IMR-90 (cell line): ENCODE results near the gene FYCO1. TPM values are rescaled to one million over a fixed set of nuclear protein-coding genes. Genes with fewer than 3 reads are reported as not detected.

ENCODE experiments used
- ATAC-seq: fragments of 200-7000 bp; cut with Tn5 transposase; 2 replicates; pipeline ENCODE4 v1.9.1; 2020; ENCODE audit warnings: low read depth, mild to moderate bottlenecking, moderate library complexity
- BruUV-seq: library from RNA; stranded (reverse); fragments of 400-500 nt; replicated peaks from 2 replicates; lab custom pipeline; 2021; lab: Mats Ljungman, UMichigan
- CTCF ChIA-PET: fragments of 300-600 bp; formaldehyde crosslinking; extraction: SDS; loops from one replicate; lab custom pipeline; 2021; ENCODE audit warnings: antibody characterized with exemption; lab: Yijun Ruan, JAX
- POLR2A ChIA-PET: fragments of 300-600 bp; sonication (Branson Sonifier 250); formaldehyde crosslinking; loops from one replicate; lab custom pipeline; 2022; ENCODE audit warnings: antibody characterized with exemption; ENCODE audit not compliant: unreplicated experiment; lab: Charles Lee
- DNase-seq: peaks from one replicate; pipeline ENCODE4 v3.0.0; 2013
- H2AFZ ChIP-seq: replicated peaks from 2 replicates; pipeline ENCODE3; 2013; ENCODE audit warnings: low read length, mild to moderate bottlenecking; ENCODE audit not compliant: poor library complexity
- H2AK5ac ChIP-seq: 2 replicates; pipeline ENCODE4 v1.6.1; 2013; ENCODE audit warnings: low read depth, low read length, inconsistent platforms
- H2AK9ac ChIP-seq: replicated peaks from 2 replicates; pipeline ENCODE3; 2013; ENCODE audit warnings: mild to moderate bottlenecking, low read depth, low read length, moderate library complexity; ENCODE audit not compliant: poor library complexity
- H2BK120ac ChIP-seq: 2 replicates; pipeline ENCODE4 v1.6.1; 2013; ENCODE audit warnings: low read depth, low read length, inconsistent platforms
- H2BK15ac ChIP-seq: 3 replicates; pipeline ENCODE4 v1.6.1; 2013; ENCODE audit warnings: low read depth, low read length, inconsistent platforms
- H2BK20ac ChIP-seq: 2 replicates; pipeline ENCODE4 v1.6.1; 2013; ENCODE audit warnings: low read depth, mild to moderate bottlenecking, inconsistent platforms, low read length, moderate library complexity
- H2BK5ac ChIP-seq: 2 replicates; pipeline ENCODE4 v1.6.1; 2013; ENCODE audit warnings: mild to moderate bottlenecking, low read depth, low read length, inconsistent platforms; ENCODE audit not compliant: poor library complexity, severe bottlenecking
- H3K14ac ChIP-seq: replicated peaks from 2 replicates; pipeline ENCODE4 v1.6.1; 2013; ENCODE audit warnings: low read depth, low read length, inconsistent platforms
- H3K18ac ChIP-seq: 2 replicates; pipeline ENCODE4 v1.6.1; 2013; ENCODE audit warnings: low read depth, low read length, control low read depth
- H3K23ac ChIP-seq: 2 replicates; pipeline ENCODE4 v1.6.1; 2013; ENCODE audit warnings: low read depth, low read length, inconsistent platforms
- H3K27ac ChIP-seq: 2 replicates; pipeline ENCODE4 v1.5.1; 2013; ENCODE audit warnings: mild to moderate bottlenecking, control low read depth, low read length; ENCODE audit not compliant: insufficient read depth
- H3K27me3 ChIP-seq: 2 replicates; pipeline ENCODE4 v1.6.1; 2013; ENCODE audit warnings: low read length; ENCODE audit not compliant: control insufficient read depth, insufficient read depth
- H3K36me3 ChIP-seq: 2 replicates; pipeline ENCODE4 v1.6.1; 2013; ENCODE audit warnings: low read length, mixed read lengths; ENCODE audit not compliant: control insufficient read depth, insufficient read depth
- H3K4ac ChIP-seq: 2 replicates; pipeline ENCODE4 v1.6.1; 2013; ENCODE audit warnings: low read depth, low read length, inconsistent platforms
- H3K4me1 ChIP-seq: 2 replicates; pipeline ENCODE4 v1.6.1; 2013; ENCODE audit warnings: low read length, mixed read lengths; ENCODE audit not compliant: control insufficient read depth, insufficient read depth
- H3K4me2 ChIP-seq: 2 replicates; pipeline ENCODE4 v1.6.1; 2013; ENCODE audit warnings: low read depth, mild to moderate bottlenecking, control low read depth, low read length, moderate library complexity
- H3K4me3 ChIP-seq: 2 replicates; pipeline ENCODE4 v1.5.1; 2013; ENCODE audit warnings: low read depth, mild to moderate bottlenecking, control low read depth, low read length, moderate library complexity; ENCODE audit not compliant: insufficient read depth
- H3K56ac ChIP-seq: 2 replicates; pipeline ENCODE4 v1.6.1; 2013; ENCODE audit warnings: low read length, inconsistent platforms; ENCODE audit not compliant: insufficient read depth; ENCODE audit errors: extremely low read depth
- H3K79me1 ChIP-seq, 2 experiments: 2 replicates each; pipeline ENCODE4 v1.6.1; 2013; ENCODE audit warnings: low read length in 2 of 2, inconsistent platforms in 1 of 2, low read depth in 1 of 2
- H3K9ac ChIP-seq: 2 replicates; pipeline ENCODE4 v1.6.1; 2013; ENCODE audit warnings: low read depth, low read length, control low read depth
- H3K9me1 ChIP-seq: 2 replicates; pipeline ENCODE4 v1.6.1; 2013; ENCODE audit warnings: low read length, inconsistent platforms; ENCODE audit not compliant: insufficient read depth
- H3K9me3 ChIP-seq: 2 replicates; pipeline ENCODE4 v1.6.1; 2013; ENCODE audit warnings: low read length; ENCODE audit not compliant: control insufficient read depth, insufficient read depth
- H4K20me1 ChIP-seq: 2 replicates; pipeline ENCODE4 v1.6.1; 2013; ENCODE audit warnings: low read length, inconsistent platforms; ENCODE audit not compliant: insufficient read depth
- H4K5ac ChIP-seq: 2 replicates; pipeline ENCODE4 v1.6.1; 2013; ENCODE audit warnings: mild to moderate bottlenecking, low read depth, low read length, control low read depth
- H4K8ac ChIP-seq, 2 experiments: 2 replicates each; pipeline ENCODE4 v1.6.1; 2013; ENCODE audit warnings: low read depth in 2 of 2, low read length in 2 of 2, control low read depth in 1 of 2, inconsistent platforms in 1 of 2
- H4K91ac ChIP-seq: 2 replicates; pipeline ENCODE4 v1.6.1; 2013; ENCODE audit warnings: low read depth, low read length, inconsistent platforms; ENCODE audit not compliant: insufficient read depth
- BHLHE40 ChIP-seq: fragments of 150-350 bp; IDR thresholded peaks from 2 replicates; pipeline ENCODE4 v1.6.1; 2016; ENCODE audit warnings: mild to moderate bottlenecking, low read depth, low read length
- CEBPB ChIP-seq: IDR thresholded peaks from 2 replicates; pipeline ENCODE4 v1.6.1; 2012; ENCODE audit warnings: low read depth, low read length, improper control_type of control experiment
- CHD1 ChIP-seq: IDR thresholded peaks from 2 replicates; pipeline ENCODE4 v1.6.1; 2012; ENCODE audit warnings: low read depth, low read length, improper control_type of control experiment
- FOS ChIP-seq: fragments of 150-350 bp; IDR thresholded peaks from 2 replicates; pipeline ENCODE4 v1.6.1; 2016; ENCODE audit warnings: low read depth, low read length
- MAFK ChIP-seq: IDR thresholded peaks from 2 replicates; pipeline ENCODE4 v1.6.1; 2012; ENCODE audit warnings: low read depth, low read length, improper control_type of control experiment
- MAZ ChIP-seq: IDR thresholded peaks from 2 replicates; pipeline ENCODE4 v1.6.1; 2012; ENCODE audit warnings: low read depth, mild to moderate bottlenecking, low read length, improper control_type of control experiment, moderate library complexity, borderline replicate concordance
- MXI1 ChIP-seq: IDR thresholded peaks from 2 replicates; pipeline ENCODE4 v1.6.1; 2012; ENCODE audit warnings: low read depth, mild to moderate bottlenecking, low read length, moderate library complexity, borderline replicate concordance
- NFE2L2 ChIP-seq: fragments of 150-350 bp; IDR thresholded peaks from 2 replicates; pipeline ENCODE4 v1.6.1; 2016; ENCODE audit warnings: low read depth, mild to moderate bottlenecking, low read length
- POLR2A ChIP-seq: IDR thresholded peaks from 2 replicates; pipeline ENCODE4 v1.6.1; 2012; ENCODE audit warnings: mild to moderate bottlenecking, low read depth, low read length
- RAD21 ChIP-seq: IDR thresholded peaks from 2 replicates; pipeline ENCODE4 v1.6.1; 2012; ENCODE audit warnings: low read length, improper control_type of control experiment
- RCOR1 ChIP-seq: IDR thresholded peaks from 2 replicates; pipeline ENCODE4 v1.6.1; 2012; ENCODE audit warnings: mild to moderate bottlenecking, low read length, improper control_type of control experiment; ENCODE audit not compliant: insufficient replicate concordance
- RFX5 ChIP-seq: IDR thresholded peaks from 2 replicates; pipeline ENCODE4 v1.8.0; 2012; ENCODE audit warnings: low read depth, mild to moderate bottlenecking, low read length, moderate library complexity
- SMC3 ChIP-seq: fragments of 150-350 bp; IDR thresholded peaks from 2 replicates; pipeline ENCODE4 v1.6.1; 2016; ENCODE audit warnings: low read depth, mild to moderate bottlenecking, antibody characterized with exemption, low read length, moderate library complexity
- USF2 ChIP-seq: fragments of 150-350 bp; IDR thresholded peaks from 2 replicates; pipeline ENCODE4 v1.6.1; 2017; ENCODE audit warnings: mild to moderate bottlenecking, antibody characterized with exemption, low read length, low read depth
- WGBS, 2 experiments: methylation state at CpG; one replicate each; pipeline versions ENCODE4 v1.1.5 to v1.1.7; 2013; ENCODE audit warnings: missing lambda C conversion rate in 2 of 2; ENCODE audit not compliant: insufficient read length in 1 of 2; ENCODE audit errors: extremely low coverage in 2 of 2; 5-methylcytosine and 5-hydroxymethylcytosine counted together
- dilution Hi-C: fragments of 300-500 bp; cut with HindIII; formaldehyde crosslinking; loops from one replicate; pipeline ENCODE4 v1.14.3; 2018; ENCODE audit warnings: low sequenced_read_pairs; ENCODE audit not compliant: unreplicated experiment
- in situ Hi-C: fragments of 300-500 bp; cut with MboI; formaldehyde crosslinking; loops from 3 replicates; pipeline ENCODE4 v1.14.3; 2019; ENCODE audit warnings: low sequenced_read_pairs, inconsistent platforms, mixed read lengths
- intact Hi-C: fragments of 100-400 bp; cut with micrococcal nuclease; formaldehyde crosslinking; loops from 2 replicates; pipeline ENCODE4 v1.10.0; 2022
- polyA plus RNA-seq, 3 experiments: library from polyadenylated mRNA; depleted of rRNA; stranded (reverse); fragments of >200 nt; gene quantifications; 2 replicates each; pipeline ENCODE4 v1.2.3, GENCODE V29; 2012; ENCODE audit warnings: low replicate concordance in 1 of 3
- total RNA-seq: library from RNA; depleted of rRNA; stranded (reverse); fragments of >200 nt; gene quantifications from 2 replicates; pipeline ENCODE4 v1.2.3, GENCODE V29; 2012
- TF ChIP-seq, protein P1 (sequence below): fragments of 150-350 bp; IDR thresholded peaks from 2 replicates; pipeline ENCODE4 v1.6.1; 2016; ENCODE audit warnings: low read depth, mild to moderate bottlenecking, low read length, moderate library complexity, borderline replicate concordance
- TF ChIP-seq, protein P2 (sequence below): conservative IDR thresholded peaks from 2 replicates; pipeline ENCODE4 v1.5.1; 2012; ENCODE audit warnings: mild to moderate bottlenecking, low read depth, low read length, improper control_type of control experiment

FYCO1 gene
- total and polyA plus RNA-seq, 2 of the 4 experiments (the other 2 are of a cell fraction): 13.7 to 20.1 TPM

DNA sequence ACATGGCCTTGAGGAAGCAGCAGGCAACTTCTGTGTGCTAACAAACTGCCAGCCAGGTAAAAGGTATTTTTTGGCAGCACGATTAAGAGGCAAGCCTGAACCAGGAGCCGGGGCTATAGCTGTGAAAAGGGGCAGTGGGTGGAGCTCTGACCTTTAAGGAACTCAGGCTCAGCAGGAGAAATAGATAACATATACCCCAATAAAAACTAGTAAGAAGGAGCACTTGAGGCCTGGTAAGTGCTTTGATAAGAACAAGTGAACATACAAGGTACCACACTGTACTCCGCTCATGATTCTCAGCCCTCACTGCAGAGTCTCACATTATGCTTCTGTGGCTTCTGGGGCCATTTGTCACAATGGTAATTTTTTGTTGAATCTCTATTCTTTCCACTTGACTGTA, 5.4 kb downstream of the FYCO1 start:
- no peak overlapping the region for H3K4me2 ChIP-seq
- H4K5ac ChIP-seq: no peak overlapping the region
- intact Hi-C loops (no loop called here), in situ Hi-C loops (no loop called here), dilution Hi-C loops (no loop called here)
- no peak overlapping the region for H3K56ac ChIP-seq
- H3K36me3 ChIP-seq: no peaks in the 10 kb centered on the region
- peaks cover 60% of the 10 kb centered on the region for H3K9me1 ChIP-seq
- H2BK120ac ChIP-seq: peak overlapping the region; percentile 88
- H3K27me3 ChIP-seq: no peaks in the 10 kb centered on the region
- peaks cover 31 to 87% of the 10 kb centered on the region in 2 experiments for H3K79me1 ChIP-seq
- no peak overlapping the region for H2BK5ac ChIP-seq
- no peak overlapping the region for H2AFZ ChIP-seq
- H2BK15ac ChIP-seq: peak overlapping the region; percentile 7; the same call in 1 of the 3 replicates
- H3K23ac ChIP-seq: no peak overlapping the region; the same call in 1 of the 2 replicates
- peak overlapping the region; percentile 23; the same call in 1 of the 2 replicates for H4K91ac ChIP-seq
- H3K18ac ChIP-seq: no peak overlapping the region
- peaks cover 48% of the 10 kb centered on the region for H3K4me1 ChIP-seq
- CTCF ChIA-PET: no interaction called here
- peaks cover 11% of the 10 kb centered on the region for H4K20me1 ChIP-seq
- no peak overlapping the region for H3K27ac ChIP-seq
- peak overlapping the region; percentile 19; the same call in 1 of the 2 replicates for H2BK20ac ChIP-seq
- ATAC-seq (no peak), DNase-seq (no peak)
- no peak for TF ChIP-seq SMC3
- TF ChIP-seq RFX5: no peak
- TF ChIP-seq, protein P1, sequence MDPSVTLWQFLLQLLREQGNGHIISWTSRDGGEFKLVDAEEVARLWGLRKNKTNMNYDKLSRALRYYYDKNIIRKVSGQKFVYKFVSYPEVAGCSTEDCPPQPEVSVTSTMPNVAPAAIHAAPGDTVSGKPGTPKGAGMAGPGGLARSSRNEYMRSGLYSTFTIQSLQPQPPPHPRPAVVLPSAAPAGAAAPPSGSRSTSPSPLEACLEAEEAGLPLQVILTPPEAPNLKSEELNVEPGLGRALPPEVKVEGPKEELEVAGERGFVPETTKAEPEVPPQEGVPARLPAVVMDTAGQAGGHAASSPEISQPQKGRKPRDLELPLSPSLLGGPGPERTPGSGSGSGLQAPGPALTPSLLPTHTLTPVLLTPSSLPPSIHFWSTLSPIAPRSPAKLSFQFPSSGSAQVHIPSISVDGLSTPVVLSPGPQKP: no peak
- no peak for TF ChIP-seq MAFK
- TF ChIP-seq POLR2A: no peak
- TF ChIP-seq CHD1: no peak
- TF ChIP-seq, protein P2, sequence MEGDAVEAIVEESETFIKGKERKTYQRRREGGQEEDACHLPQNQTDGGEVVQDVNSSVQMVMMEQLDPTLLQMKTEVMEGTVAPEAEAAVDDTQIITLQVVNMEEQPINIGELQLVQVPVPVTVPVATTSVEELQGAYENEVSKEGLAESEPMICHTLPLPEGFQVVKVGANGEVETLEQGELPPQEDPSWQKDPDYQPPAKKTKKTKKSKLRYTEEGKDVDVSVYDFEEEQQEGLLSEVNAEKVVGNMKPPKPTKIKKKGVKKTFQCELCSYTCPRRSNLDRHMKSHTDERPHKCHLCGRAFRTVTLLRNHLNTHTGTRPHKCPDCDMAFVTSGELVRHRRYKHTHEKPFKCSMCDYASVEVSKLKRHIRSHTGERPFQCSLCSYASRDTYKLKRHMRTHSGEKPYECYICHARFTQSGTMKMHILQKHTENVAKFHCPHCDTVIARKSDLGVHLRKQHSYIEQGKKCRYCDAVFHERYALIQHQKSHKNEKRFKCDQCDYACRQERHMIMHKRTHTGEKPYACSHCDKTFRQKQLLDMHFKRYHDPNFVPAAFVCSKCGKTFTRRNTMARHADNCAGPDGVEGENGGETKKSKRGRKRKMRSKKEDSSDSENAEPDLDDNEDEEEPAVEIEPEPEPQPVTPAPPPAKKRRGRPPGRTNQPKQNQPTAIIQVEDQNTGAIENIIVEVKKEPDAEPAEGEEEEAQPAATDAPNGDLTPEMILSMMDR: no peak
- TF ChIP-seq RCOR1: no peak
- no peak for TF ChIP-seq RAD21
- TF ChIP-seq MXI1: no peak
- no peak for TF ChIP-seq USF2
- TF ChIP-seq BHLHE40: no peak
- no peak for TF ChIP-seq FOS
- TF ChIP-seq NFE2L2: no peak
- TF ChIP-seq CEBPB: no peak
- TF ChIP-seq MAZ: no peak
- H3K9ac ChIP-seq: no peak overlapping the region
- no peak overlapping the region for H3K4me3 ChIP-seq
- no CpG with 5 or more reads among the region's 3 CpGs for WGBS, 2 experiments
- BruUV-seq: no TSS peak
- H3K9me3 ChIP-seq: no peaks in the 10 kb centered on the region
- peak overlapping the region; percentile 19; the same call in 1 of the 2 replicates for H3K4ac ChIP-seq
- no peak overlapping the region for H2AK9ac ChIP-seq
- no peak overlapping the region for H3K14ac ChIP-seq
- POLR2A ChIA-PET: no interaction called here
- H4K8ac ChIP-seq: no peak overlapping the region
- H2AK5ac ChIP-seq: peak overlapping the region; percentile 23; the same call in 1 of the 2 replicates
